ENCODE data around the gene GABRR1. TPM values are rescaled to one million over a fixed set of nuclear protein-coding genes. Genes with fewer than 3 reads are reported as not detected.

Gene GABRR1
- total RNA-seq, 1 donor from 2014 or later, result not detected

- H3K27me3 ChIP-seq, result no peaks in the 10 kb centered on the region
- no peak for DNase-seq (ENCODE audit: extremely low spot score in 2 of 2)
- H3K9me3 ChIP-seq, result peaks cover 7% of the 10 kb centered on the region
- no peak for TF ChIP-seq CTCF (IDR thresholded peaks at IDR 0.05)
- no peak for TF ChIP-seq POLR2A (IDR thresholded peaks at IDR 0.05)
- no peak for TF ChIP-seq POLR2AphosphoS5 (IDR thresholded peaks at IDR 0.05; ENCODE audit: insufficient read depth in 1 of 2, low read depth in 1 of 2)
- no peaks in the 10 kb centered on the region for H3K4me1 ChIP-seq
- no peak overlapping the region for H3K4me3 ChIP-seq
- intact Hi-C loops (cut with DNase I), result no loop called here
- no peak overlapping the region for H3K27ac ChIP-seq
- H3K36me3 ChIP-seq, result no peaks in the 10 kb centered on the region
Measured at GRCh38 chr6:89194559-89194958, 22.6 kb downstream of the GABRR1 start.

- intact Hi-C loops (cut with DNase I), result no loop called here
- no peaks in the 10 kb centered on the region for H3K27me3 ChIP-seq
- TF ChIP-seq POLR2AphosphoS5 (IDR thresholded peaks at IDR 0.05; ENCODE audit: insufficient read depth in 1 of 2, low read depth in 1 of 2), result no peak
- no peak for TF ChIP-seq POLR2A (IDR thresholded peaks at IDR 0.05)
- TF ChIP-seq CTCF (IDR thresholded peaks at IDR 0.05), result no peak
Measured at GRCh38 chr6:89190741-89191140, 26.4 kb downstream of the GABRR1 start.

GRCh38 chr6:89187504-89187903, 29.7 kb downstream of the GABRR1 start:
- intact Hi-C loops (cut with DNase I), result no loop called here
- H3K4me1 ChIP-seq, result no peaks in the 10 kb centered on the region
- no peaks in the 10 kb centered on the region for H3K27me3 ChIP-seq
- H3K9me3 ChIP-seq, result no peaks in the 10 kb centered on the region
- TF ChIP-seq CTCF (IDR thresholded peaks at IDR 0.05), result no peak
- no peak for TF ChIP-seq POLR2A (IDR thresholded peaks at IDR 0.05)
- TF ChIP-seq POLR2AphosphoS5 (IDR thresholded peaks at IDR 0.05; ENCODE audit: insufficient read depth in 1 of 2, low read depth in 1 of 2), result no peak
- no peak overlapping the region for H3K4me3 ChIP-seq
- H3K36me3 ChIP-seq, result no peaks in the 10 kb centered on the region
- no peak for DNase-seq (ENCODE audit: extremely low spot score in 2 of 2)
- H3K27ac ChIP-seq, result no peak overlapping the region

More at GRCh38 chr6:89190741-89191140, 26.4 kb downstream of the GABRR1 start:
- Histone ChIP-seq H3K36me3 (no peaks in the 10 kb centered on the region), H3K4me3 (no peak overlapping the region), H3K27ac (no peak overlapping the region), H3K9me3 (peaks cover 7% of the 10 kb centered on the region), H3K4me1 (no peaks in the 10 kb centered on the region)
- no peak for DNase-seq (ENCODE audit: extremely low spot score in 2 of 2)

GRCh38 chr6:89186762-89187161, 30.4 kb downstream of the GABRR1 start:
- Histone ChIP-seq H3K9me3 (no peaks in the 10 kb centered on the region), H3K27ac (no peak overlapping the region), H3K36me3 (no peaks in the 10 kb centered on the region), H3K4me3 (no peak overlapping the region), H3K27me3 (no peaks in the 10 kb centered on the region), H3K4me1 (no peaks in the 10 kb centered on the region)
- intact Hi-C loops (cut with DNase I), result no loop called here
- no peak for TF ChIP-seq POLR2AphosphoS5 (IDR thresholded peaks at IDR 0.05; ENCODE audit: insufficient read depth in 1 of 2, low read depth in 1 of 2)
- no peak for TF ChIP-seq CTCF (IDR thresholded peaks at IDR 0.05)
- no peak for TF ChIP-seq POLR2A (IDR thresholded peaks at IDR 0.05)
- DNase-seq (ENCODE audit: extremely low spot score in 2 of 2), result no peak

GRCh38 chr6:89184344-89184743, 32.8 kb downstream of the GABRR1 start:
- Histone ChIP-seq H3K9me3 (no peaks in the 10 kb centered on the region), H3K4me1 (no peaks in the 10 kb centered on the region), H3K4me3 (no peak overlapping the region), H3K27me3 (no peaks in the 10 kb centered on the region), H3K36me3 (no peaks in the 10 kb centered on the region), H3K27ac (no peak overlapping the region)
- TF ChIP-seq POLR2AphosphoS5 (IDR thresholded peaks at IDR 0.05; ENCODE audit: insufficient read depth in 1 of 2, low read depth in 1 of 2) (no peak), CTCF (IDR thresholded peaks at IDR 0.05) (no peak), POLR2A (IDR thresholded peaks at IDR 0.05) (no peak)
- intact Hi-C loops (cut with DNase I), result no loop called here
- no peak for DNase-seq (ENCODE audit: extremely low spot score in 2 of 2)

Data from vagina (tissue), 2 donors.